GM12878 (cell line): Measurements from ENCODE around the gene C11orf65. TPM values are rescaled to one million over a fixed set of nuclear protein-coding genes. Genes with fewer than 3 reads are reported as not detected.

Source experiments
- ATF2 ChIP-seq: IDR thresholded peaks from 2 replicates; pipeline ENCODE4 v1.6.1; 2012; ENCODE audit warnings: low read length, inconsistent platforms
- BMI1 ChIP-seq: fragments of 450-650 bp; IDR thresholded peaks from 2 replicates; pipeline ENCODE4 v1.6.1; 2016; ENCODE audit warnings: mild to moderate bottlenecking, moderate library complexity, borderline replicate concordance
- CREM ChIP-seq: IDR thresholded peaks from 2 replicates; pipeline ENCODE4 v1.6.1; 2014; ENCODE audit warnings: antibody characterized with exemption, low read depth
- E2F4 ChIP-seq: IDR thresholded peaks from 2 replicates; pipeline ENCODE4 v1.6.1; 2012; ENCODE audit warnings: low read depth, low read length, improper control_type of control experiment
- E2F8 ChIP-seq: fragments of 450-650 bp; IDR thresholded peaks from 2 replicates; pipeline ENCODE4 v1.6.1; 2018; ENCODE audit warnings: mild to moderate bottlenecking, low read depth, moderate library complexity; ENCODE audit not compliant: partially characterized antibody
- EGR1 ChIP-seq, 2 experiments: IDR thresholded peaks; 1 replicate in 1 of 2; 2 replicates in 1 of 2; pipeline ENCODE4 v1.6.1; 2011 to 2012; ENCODE audit warnings: low read depth in 2 of 2, low read length in 2 of 2, borderline replicate concordance in 1 of 2, mild to moderate bottlenecking in 1 of 2, moderate library complexity in 1 of 2
- IRF3 ChIP-seq: fragments of 450-650 bp; IDR thresholded peaks from 2 replicates; pipeline ENCODE4 v1.6.1; 2014; ENCODE audit warnings: mild to moderate bottlenecking
- KAT2A ChIP-seq: conservative IDR thresholded peaks from 2 replicates; pipeline ENCODE4 v1.6.1; 2011; ENCODE audit warnings: low read depth, low read length; ENCODE audit not compliant: control insufficient read depth
- MAX ChIP-seq: IDR thresholded peaks from 2 replicates; pipeline ENCODE4 v1.6.1; 2012; ENCODE audit warnings: low read depth, low read length, improper control_type of control experiment
- MLLT1 ChIP-seq: fragments of 450-650 bp; IDR thresholded peaks from 2 replicates; pipeline ENCODE4 v1.6.1; 2016; ENCODE audit warnings: mild to moderate bottlenecking
- PAX8 ChIP-seq: fragments of 450-650 bp; IDR thresholded peaks from 2 replicates; pipeline ENCODE4 v1.6.1; 2017; ENCODE audit warnings: mild to moderate bottlenecking, moderate library complexity
- POLR2A ChIP-seq: IDR thresholded peaks from 2 replicates; pipeline ENCODE4 v1.6.1; 2011; ENCODE audit warnings: low read depth, mild to moderate bottlenecking, low read length
- POLR2AphosphoS5 ChIP-seq: IDR thresholded peaks from 2 replicates; pipeline ENCODE4 v1.6.1; 2011; ENCODE audit warnings: mild to moderate bottlenecking, low read length, inconsistent platforms
- POU2F2 ChIP-seq: IDR thresholded peaks from 3 replicates; pipeline ENCODE4 v1.6.1; 2011; ENCODE audit warnings: low read depth, mild to moderate bottlenecking, low read length, borderline replicate concordance
- RAD51 ChIP-seq: fragments of 450-650 bp; IDR thresholded peaks from 2 replicates; pipeline ENCODE4 v1.6.1; 2016; ENCODE audit warnings: moderate library complexity, mild to moderate bottlenecking, inconsistent platforms
- SIN3A ChIP-seq: IDR thresholded peaks from 2 replicates; pipeline ENCODE4 v1.6.1; 2012; ENCODE audit warnings: low read depth, low read length, improper control_type of control experiment
- SIX5 ChIP-seq: IDR thresholded peaks from 2 replicates; pipeline ENCODE4 v1.6.1; 2011; ENCODE audit warnings: mild to moderate bottlenecking, low read depth, low read length, moderate library complexity; ENCODE audit not compliant: severe bottlenecking
- TAF1 ChIP-seq: IDR thresholded peaks from 2 replicates; pipeline ENCODE4 v1.6.1; 2011; ENCODE audit warnings: mild to moderate bottlenecking, low read depth, low read length, borderline replicate concordance
- USF2 ChIP-seq: IDR thresholded peaks from 2 replicates; pipeline ENCODE4 v1.6.1; 2011; ENCODE audit warnings: low read depth, low read length, improper control_type of control experiment, borderline replicate concordance
- ZSCAN29 ChIP-seq: fragments of 450-650 bp; IDR thresholded peaks from 2 replicates; pipeline ENCODE4 v1.6.1; 2017; ENCODE audit warnings: mild to moderate bottlenecking, moderate library complexity
- polyA plus RNA-seq, 11 experiments: library from polyadenylated mRNA; depleted of rRNA in 4 of 11; unstranded in 6 of 11; stranded (reverse) in 5 of 11; fragments of >200 nt; fragmentation: Nextera tagmentation in 4 of 11; fragmentation: Illumina TruSeq in 1 of 11; extraction: Ambion mirVana in 4 of 11; extraction: Trizol in 1 of 11; gene quantifications; 1 replicate in 1 of 11; 2 replicates in 10 of 11; pipeline versions ENCODE4 v1.2.1 to v1.2.3, GENCODE V29; 2011 to 2016; ENCODE audit warnings: inconsistent platforms in 2 of 11, missing spikeins in 2 of 11, low read depth in 1 of 11
- total RNA-seq, 4 experiments: library from RNA; depleted of rRNA in 3 of 4; stranded (reverse); fragments of >200 nt in 3 of 4; fragmentation: Illumina TruSeq in 1 of 4; extraction: Trizol in 1 of 4; gene quantifications; 2 replicates each; pipeline versions ENCODE4 v1.2.1 to v1.2.3, GENCODE V29; 2013 to 2021

Gene C11orf65
- total and polyA plus RNA-seq, 10 of the 15 experiments (the other 5 are each of a cell fraction or from before 2014, with no cell fraction given), result 0.71 to 2.0 (median 1.2) TPM

GRCh38 chr11:108467091-108467823, at the start of gene C11orf65 (continued):
- no peak for TF ChIP-seq IRF3
- TF ChIP-seq USF2, result no peak
- TF ChIP-seq TAF1, result peak; percentile 44; the same call in 1 of the 2 replicates
- TF ChIP-seq POLR2AphosphoS5, result peak; percentile 99
- TF ChIP-seq MAX, result no peak; the same call in 1 of the 2 replicates
- no peak for TF ChIP-seq KAT2A
- no peak for TF ChIP-seq ZSCAN29
- peak; percentile 73; the same call in 1 of the 2 replicates for TF ChIP-seq SIN3A
- no peak for TF ChIP-seq E2F4
- peak; percentile 28 for TF ChIP-seq E2F8
- TF ChIP-seq ATF2, result no peak; the same call in 1 of the 2 replicates
- no peak for TF ChIP-seq EGR1 (IDR thresholded peaks at IDR 0.05; ENCODE audit: borderline replicate concordance in 1 of 2, low read depth in 2 of 2, low read length in 2 of 2)
- TF ChIP-seq POLR2A, result peak; percentile 95
- TF ChIP-seq CREM, result peak; percentile 97
- no peak for TF ChIP-seq SIX5
- TF ChIP-seq MLLT1, result no peak
- TF ChIP-seq PAX8, result no peak
- TF ChIP-seq RAD51, result no peak
- TF ChIP-seq BMI1, result no peak
- TF ChIP-seq POU2F2, result peak; percentile 57; the same call in 1 of the 3 replicates
